OCI-LY7 (cell line): Measurements from ENCODE around the gene DBP. TPM values are rescaled to one million over a fixed set of nuclear protein-coding genes. Genes with fewer than 3 reads are reported as not detected.

Source experiments
- BruUV-seq: library from RNA; stranded (reverse); fragments of 400-500 nt; replicated peaks from 2 replicates; lab custom pipeline; 2021; lab: Mats Ljungman, UMichigan
- CTCF ChIA-PET: fragments of 300-600 bp; sonication (Branson Sonifier 250); formaldehyde crosslinking; loops from one replicate; lab custom pipeline; 2022; ENCODE audit warnings: antibody characterized with exemption; ENCODE audit not compliant: unreplicated experiment; lab: Charles Lee
- POLR2A ChIA-PET: fragments of 300-600 bp; sonication (Branson Sonifier 250); formaldehyde crosslinking; loops from one replicate; lab custom pipeline; 2022; ENCODE audit warnings: antibody characterized with exemption; lab: Charles Lee
- DNase-seq: peaks from one replicate; pipeline ENCODE4 v3.0.0-alpha.2; 2015; ENCODE audit warnings: low spot score
- H2AFZ ChIP-seq: fragments of 200-600 bp; sonication (generic), shearing (Covaris generic); 2 replicates; pipeline ENCODE4 v1.6.1; 2014; ENCODE audit warnings: mild to moderate bottlenecking, antibody characterized with exemption, low read length, moderate library complexity
- H3K27ac ChIP-seq: fragments of 200-600 bp; sonication (generic); 2 replicates; pipeline ENCODE4 v1.5.1; 2014; ENCODE audit warnings: mixed run types, low read depth, mild to moderate bottlenecking, moderate library complexity, low read length, inconsistent platforms; ENCODE audit not compliant: poor library complexity, severe bottlenecking
- H3K36me3 ChIP-seq: fragments of 200-600 bp; sonication (generic); 2 replicates; pipeline ENCODE4 v1.6.1; 2014; ENCODE audit warnings: mild to moderate bottlenecking, antibody characterized with exemption, low read length, moderate library complexity, mixed read lengths; ENCODE audit not compliant: insufficient read depth
- H3K4me1 ChIP-seq: fragments of 200-600 bp; sonication (generic); 2 replicates; pipeline ENCODE4 v1.5.1; 2014; ENCODE audit warnings: mild to moderate bottlenecking, low read length; ENCODE audit not compliant: insufficient read depth, poor library complexity, severe bottlenecking
- H3K4me2 ChIP-seq: fragments of 200-600 bp; sonication (generic); 2 replicates; pipeline ENCODE4 v1.6.1; 2014; ENCODE audit warnings: mild to moderate bottlenecking, low read length
- H3K4me3 ChIP-seq: fragments of 200-600 bp; sonication (generic); 2 replicates; pipeline ENCODE4 v1.5.1; 2014; ENCODE audit warnings: mild to moderate bottlenecking, low read depth, low read length; ENCODE audit not compliant: poor library complexity, severe bottlenecking
- H3K79me2 ChIP-seq: fragments of 200-600 bp; sonication (generic); 2 replicates; pipeline ENCODE4 v1.6.1; 2016; ENCODE audit warnings: low read depth, mild to moderate bottlenecking, low read length, moderate library complexity, mixed read lengths; ENCODE audit not compliant: insufficient read depth
- H3K9me2 ChIP-seq: fragments of 200-600 bp; sonication (generic); 2 replicates; pipeline ENCODE4 v1.6.1; 2016; ENCODE audit warnings: mild to moderate bottlenecking, low read length, mixed read lengths; ENCODE audit not compliant: insufficient read depth
- H3K9me3 ChIP-seq: fragments of 200-600 bp; sonication (generic); 2 replicates; pipeline ENCODE4 v1.6.1; 2014; ENCODE audit warnings: mild to moderate bottlenecking, mixed run types, low read length, mixed read lengths
- H4K20me1 ChIP-seq: fragments of 200-600 bp; sonication (generic); 2 replicates; pipeline ENCODE4 v1.6.1; 2014; ENCODE audit warnings: mild to moderate bottlenecking, antibody characterized with exemption, low read length, moderate library complexity, mixed read lengths; ENCODE audit not compliant: insufficient read depth
- CTCF ChIP-seq: fragments of 200-600 bp; sonication (generic); conservative IDR thresholded peaks from 2 replicates; pipeline ENCODE4 v1.5.1; 2014; ENCODE audit warnings: mild to moderate bottlenecking, antibody characterized with exemption, low read length, moderate library complexity, mixed read lengths
- EZH2phosphoT487 ChIP-seq: fragments of 200-600 bp; sonication (generic); IDR thresholded peaks from 2 replicates; pipeline ENCODE4 v1.6.1; 2018; ENCODE audit warnings: low read depth, borderline replicate concordance, mild to moderate bottlenecking, mixed run types, antibody characterized with exemption, low read length, moderate library complexity, mixed read lengths
- intact Hi-C: fragments of 100-400 bp; cut with micrococcal nuclease; formaldehyde crosslinking; loops from one replicate; pipeline ENCODE4 v1.10.0; 2022; ENCODE audit not compliant: unreplicated experiment
- total RNA-seq, 2 experiments: library from RNA; depleted of rRNA in 1 of 2; stranded (reverse); fragments of >200 nt in 1 of 2; shearing (Covaris generic) in 1 of 2; gene quantifications; 2 replicates each; pipeline ENCODE4 v1.2.3, GENCODE V29; 2014 to 2022

The DBP gene
- total RNA-seq, 2 experiments from 2014 or later, result 15.7 to 35.6 TPM

- Histone ChIP-seq H3K36me3 (peaks cover 8% of the 10 kb centered on the region), H3K4me1 (no peaks in the 10 kb centered on the region), H4K20me1 (no peaks in the 10 kb centered on the region), H2AFZ (no peak overlapping the region), H3K9me3 (no peaks in the 10 kb centered on the region), H3K9me2 (no peaks in the 10 kb centered on the region), H3K79me2 (no peaks in the 10 kb centered on the region), H3K4me3 (no peak overlapping the region), H3K27ac (no peak overlapping the region), H3K4me2 (no peak overlapping the region)
- ChIA-PET POLR2A (no interaction called here), CTCF (no interaction called here)
- no peak for DNase-seq
- intact Hi-C loops, result no loop called here
- no peak for TF ChIP-seq EZH2phosphoT487
- no peak for TF ChIP-seq CTCF
- BruUV-seq, result no TSS peak
Observed at GRCh38 chr19:48596679-48597465, 40.3 kb downstream of the DBP start.

GRCh38 chr19:48596237-48596636 is 40.9 kb downstream of the DBP start:
- Histone ChIP-seq H3K4me3 (no peak overlapping the region), H3K9me3 (no peaks in the 10 kb centered on the region), H2AFZ (no peak overlapping the region), H4K20me1 (no peaks in the 10 kb centered on the region), H3K9me2 (no peaks in the 10 kb centered on the region), H3K79me2 (no peaks in the 10 kb centered on the region), H3K27ac (no peak overlapping the region), H3K36me3 (peaks cover 8% of the 10 kb centered on the region), H3K4me1 (no peaks in the 10 kb centered on the region), H3K4me2 (no peak overlapping the region)
- no TSS peak for BruUV-seq
- intact Hi-C loops, result no loop called here
- DNase-seq, result no peak
- ChIA-PET POLR2A (interaction anchor here (0.6 kb wide), 1 partner anchor 636 kb away, joined by 3 read pairs; no protein-coding TSS in a partner anchor), CTCF (no interaction called here)
- TF ChIP-seq EZH2phosphoT487, result no peak
- no peak for TF ChIP-seq CTCF

GRCh38 chr19:48595833-48596232 is 41.3 kb downstream of the DBP start:
- Histone ChIP-seq H4K20me1 (no peaks in the 10 kb centered on the region), H3K27ac (no peak overlapping the region), H3K79me2 (no peaks in the 10 kb centered on the region), H3K4me3 (no peak overlapping the region), H3K4me2 (no peak overlapping the region), H3K36me3 (peaks cover 5% of the 10 kb centered on the region), H2AFZ (no peak overlapping the region), H3K9me3 (no peaks in the 10 kb centered on the region), H3K4me1 (no peaks in the 10 kb centered on the region), H3K9me2 (no peaks in the 10 kb centered on the region)
- DNase-seq, result no peak
- intact Hi-C loops, result no loop called here
- POLR2A ChIA-PET, result interaction anchor here (0.6 kb wide), 1 partner anchor 636 kb away, joined by 3 read pairs; no protein-coding TSS in a partner anchor
- no TSS peak for BruUV-seq
- CTCF ChIA-PET, result no interaction called here
- TF ChIP-seq EZH2phosphoT487, result no peak
- TF ChIP-seq CTCF, result no peak
